Progenitor cell of endocrine pancreas (in vitro differentiated cells): Measurements from ENCODE around the gene ST7. TPM values are rescaled to one million over a fixed set of nuclear protein-coding genes. Genes with fewer than 3 reads are reported as not detected.

ENCODE experiments used
- DNase-seq: peaks from one replicate; pipeline ENCODE4 v3.0.0; 2021; ENCODE audit warnings: low spot score; ENCODE audit not compliant: unreplicated experiment
- H3K27ac Mint-ChIP-seq: 2 replicates; pipeline ENCODE4 v1.8.0; 2021; ENCODE audit warnings: mild to moderate bottlenecking, moderate library complexity, mixed read lengths
- H3K27me3 Mint-ChIP-seq: 2 replicates; pipeline ENCODE4 v1.8.0; 2021; ENCODE audit warnings: mixed read lengths
- H3K36me3 Mint-ChIP-seq: 2 replicates; pipeline ENCODE4 v1.8.0; 2022; ENCODE audit warnings: mixed read lengths; ENCODE audit not compliant: insufficient read depth
- H3K4me1 Mint-ChIP-seq: 2 replicates; pipeline ENCODE4 v1.8.0; 2021; ENCODE audit warnings: low read depth, mixed read lengths
- H3K4me3 Mint-ChIP-seq: 2 replicates; pipeline ENCODE4 v1.8.0; 2021; ENCODE audit warnings: low read depth, mild to moderate bottlenecking, moderate library complexity, mixed read lengths
- H3K9me3 Mint-ChIP-seq: 2 replicates; pipeline ENCODE4 v1.8.0; 2021; ENCODE audit warnings: low read depth, mixed read lengths
- total RNA-seq: library from RNA; stranded (reverse); gene quantifications from 2 replicates; pipeline ENCODE4 v1.2.1, GENCODE V29; 2021
- TF ChIP-seq, protein P1 (sequence below): fragments of 200-600 bp; sonication (generic); IDR thresholded peaks from one replicate; pipeline ENCODE4 v1.5.0; 2021; ENCODE audit warnings: antibody characterized with exemption, mild to moderate bottlenecking; ENCODE audit not compliant: unreplicated experiment

Gene ST7
- total RNA-seq, 1 donor from 2014 or later, result 24.8 TPM

GRCh38 chr7:117126676-117127075 is 173.4 kb downstream of the ST7 start:
- TF ChIP-seq, protein P1, sequence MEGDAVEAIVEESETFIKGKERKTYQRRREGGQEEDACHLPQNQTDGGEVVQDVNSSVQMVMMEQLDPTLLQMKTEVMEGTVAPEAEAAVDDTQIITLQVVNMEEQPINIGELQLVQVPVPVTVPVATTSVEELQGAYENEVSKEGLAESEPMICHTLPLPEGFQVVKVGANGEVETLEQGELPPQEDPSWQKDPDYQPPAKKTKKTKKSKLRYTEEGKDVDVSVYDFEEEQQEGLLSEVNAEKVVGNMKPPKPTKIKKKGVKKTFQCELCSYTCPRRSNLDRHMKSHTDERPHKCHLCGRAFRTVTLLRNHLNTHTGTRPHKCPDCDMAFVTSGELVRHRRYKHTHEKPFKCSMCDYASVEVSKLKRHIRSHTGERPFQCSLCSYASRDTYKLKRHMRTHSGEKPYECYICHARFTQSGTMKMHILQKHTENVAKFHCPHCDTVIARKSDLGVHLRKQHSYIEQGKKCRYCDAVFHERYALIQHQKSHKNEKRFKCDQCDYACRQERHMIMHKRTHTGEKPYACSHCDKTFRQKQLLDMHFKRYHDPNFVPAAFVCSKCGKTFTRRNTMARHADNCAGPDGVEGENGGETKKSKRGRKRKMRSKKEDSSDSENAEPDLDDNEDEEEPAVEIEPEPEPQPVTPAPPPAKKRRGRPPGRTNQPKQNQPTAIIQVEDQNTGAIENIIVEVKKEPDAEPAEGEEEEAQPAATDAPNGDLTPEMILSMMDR, result no peak
- Mint-ChIP-seq H3K4me3 (no peak overlapping the region), H3K9me3 (no peaks in the 10 kb centered on the region), H3K27me3 (no peaks in the 10 kb centered on the region), H3K4me1 (peaks cover 19% of the 10 kb centered on the region), H3K36me3 (peaks cover under 1% of the 10 kb centered on the region), H3K27ac (no peak overlapping the region)
- no peak for DNase-seq

DNA sequence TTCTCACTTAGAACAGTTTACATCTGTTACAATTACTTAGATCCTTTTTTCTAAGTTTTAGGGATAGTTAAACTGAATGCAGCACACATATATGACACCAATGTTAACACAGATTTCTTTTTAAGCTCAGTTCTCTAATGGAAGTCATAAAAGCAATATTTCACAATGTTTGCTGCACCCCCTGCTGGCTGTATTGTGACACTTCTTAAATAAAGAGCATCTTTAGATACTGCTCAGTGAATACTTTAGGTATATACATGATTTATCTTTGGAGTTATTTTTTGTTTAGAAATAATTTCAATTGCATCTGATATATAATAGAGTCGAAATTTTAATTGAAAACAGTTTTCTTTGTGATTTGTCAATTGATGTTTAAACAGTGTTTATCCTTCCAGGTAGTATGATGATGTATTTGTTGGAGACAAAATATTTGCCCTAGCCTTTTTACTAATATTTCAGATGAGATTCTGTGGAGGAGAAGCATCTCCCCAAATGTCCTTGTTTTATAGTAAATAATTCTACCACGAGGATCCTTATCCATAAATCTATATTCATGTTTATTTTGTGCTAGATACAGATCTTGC is 174.4 kb downstream of the ST7 start:
- H3K4me3 Mint-ChIP-seq, result no peak overlapping the region
- peaks cover 6% of the 10 kb centered on the region for H3K36me3 Mint-ChIP-seq
- no peak for DNase-seq
- TF ChIP-seq, protein P1, result peak; percentile 87
- peaks cover 17% of the 10 kb centered on the region for H3K4me1 Mint-ChIP-seq
- H3K27ac Mint-ChIP-seq, result no peak overlapping the region
- no peaks in the 10 kb centered on the region for H3K27me3 Mint-ChIP-seq
- no peaks in the 10 kb centered on the region for H3K9me3 Mint-ChIP-seq

DNA sequence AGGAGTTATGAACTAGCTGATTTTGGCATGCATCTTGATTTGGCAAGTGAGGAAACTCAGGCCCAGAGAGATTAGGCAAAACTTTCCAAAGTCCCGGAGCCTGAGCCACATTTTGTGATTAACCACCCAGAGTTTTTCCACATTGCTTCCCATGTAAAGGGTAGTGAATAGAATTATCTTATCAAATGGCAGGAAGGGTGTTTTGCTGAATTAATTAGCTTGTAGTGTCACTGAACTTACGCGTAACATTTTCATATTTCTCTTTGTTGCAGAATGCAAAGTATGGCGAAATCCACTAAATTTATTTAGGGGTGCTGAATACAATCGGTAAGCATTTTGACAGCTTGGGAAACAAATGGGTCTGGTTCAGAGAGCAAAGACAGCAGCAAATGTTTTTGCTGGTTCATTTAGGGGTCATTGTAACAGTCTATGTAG is 176.2 kb downstream of the ST7 start:
- Mint-ChIP-seq H3K36me3 (peaks cover 17% of the 10 kb centered on the region), H3K4me3 (no peak overlapping the region), H3K27me3 (no peaks in the 10 kb centered on the region), H3K27ac (no peak overlapping the region), H3K9me3 (no peaks in the 10 kb centered on the region), H3K4me1 (peaks cover 10% of the 10 kb centered on the region)
- DNase-seq, result no peak
- TF ChIP-seq, protein P1, result no peak

- H3K27ac Mint-ChIP-seq, result no peak overlapping the region
- no peak for DNase-seq
- TF ChIP-seq, protein P1, result no peak
- H3K36me3 Mint-ChIP-seq, result peaks cover 17% of the 10 kb centered on the region
- H3K27me3 Mint-ChIP-seq, result no peaks in the 10 kb centered on the region
- H3K4me3 Mint-ChIP-seq, result no peak overlapping the region
- peaks cover 8% of the 10 kb centered on the region for H3K4me1 Mint-ChIP-seq
- H3K9me3 Mint-ChIP-seq, result no peaks in the 10 kb centered on the region
Measured at GRCh38 chr7:117130262-117130661, 177.0 kb downstream of the ST7 start.

- peaks cover 4% of the 10 kb centered on the region for H3K4me1 Mint-ChIP-seq
- TF ChIP-seq, protein P1, result no peak
- no peaks in the 10 kb centered on the region for H3K9me3 Mint-ChIP-seq
- DNase-seq, result no peak
- no peak overlapping the region for H3K4me3 Mint-ChIP-seq
- no peaks in the 10 kb centered on the region for H3K27me3 Mint-ChIP-seq
- H3K27ac Mint-ChIP-seq, result no peak overlapping the region
- peaks cover 18% of the 10 kb centered on the region for H3K36me3 Mint-ChIP-seq
Measured at GRCh38 chr7:117132321-117133120, 179.2 kb downstream of the ST7 start.
